HL-60 (cell line): ENCODE measurements around the gene HIRA.
A peak's percentile ranks its signal among the peaks of the same experiment; 100 is the strongest.

Experiments
- DNase-seq, 2 experiments: peaks; one replicate each; pipeline ENCODE4 v3.0.0-alpha.2; 2010 to 2020; ENCODE audit warnings: low read depth in 1 of 2, low spot score in 1 of 2
- H3K27ac ChIP-seq: fragments of 250-450 bp; sonication (Bioruptor Pico); replicated peaks from 2 replicates; pipeline ENCODE4 v1.5.1; 2020; ENCODE audit warnings: mild to moderate bottlenecking, moderate library complexity
- H3K27me3 ChIP-seq: fragments of 250-450 bp; sonication (Bioruptor Pico); 2 replicates; pipeline ENCODE4 v1.5.1; 2021; ENCODE audit warnings: mild to moderate bottlenecking, moderate library complexity; ENCODE audit not compliant: insufficient read depth, poor library complexity, severe bottlenecking
- H3K4me3 ChIP-seq: replicated peaks from 2 replicates; pipeline ENCODE4 v1.5.1; 2011; ENCODE audit warnings: mild to moderate bottlenecking, control low read depth, low read length; ENCODE audit not compliant: insufficient read depth
- CTCF ChIP-seq: IDR thresholded peaks from one replicate; pipeline ENCODE4 v1.5.1; 2011; ENCODE audit warnings: low read length, control low read depth, inconsistent platforms; ENCODE audit not compliant: insufficient read depth
- GABPA ChIP-seq: IDR thresholded peaks from 2 replicates; pipeline ENCODE4 v1.6.1; 2012; ENCODE audit warnings: low read depth
- POLR2AphosphoS5 ChIP-seq: IDR thresholded peaks from 2 replicates; pipeline ENCODE4 v1.6.1; 2012; ENCODE audit warnings: low read depth
- SPI1 ChIP-seq: IDR thresholded peaks from 2 replicates; pipeline ENCODE4 v1.6.1; 2012; ENCODE audit warnings: low read depth, mild to moderate bottlenecking, borderline replicate concordance
- TF ChIP-seq, protein P1 (sequence below): IDR thresholded peaks from 2 replicates; pipeline ENCODE4 v1.6.1; 2012; ENCODE audit warnings: low read depth; ENCODE audit not compliant: insufficient replicate concordance

Gene HIRA

DNA sequence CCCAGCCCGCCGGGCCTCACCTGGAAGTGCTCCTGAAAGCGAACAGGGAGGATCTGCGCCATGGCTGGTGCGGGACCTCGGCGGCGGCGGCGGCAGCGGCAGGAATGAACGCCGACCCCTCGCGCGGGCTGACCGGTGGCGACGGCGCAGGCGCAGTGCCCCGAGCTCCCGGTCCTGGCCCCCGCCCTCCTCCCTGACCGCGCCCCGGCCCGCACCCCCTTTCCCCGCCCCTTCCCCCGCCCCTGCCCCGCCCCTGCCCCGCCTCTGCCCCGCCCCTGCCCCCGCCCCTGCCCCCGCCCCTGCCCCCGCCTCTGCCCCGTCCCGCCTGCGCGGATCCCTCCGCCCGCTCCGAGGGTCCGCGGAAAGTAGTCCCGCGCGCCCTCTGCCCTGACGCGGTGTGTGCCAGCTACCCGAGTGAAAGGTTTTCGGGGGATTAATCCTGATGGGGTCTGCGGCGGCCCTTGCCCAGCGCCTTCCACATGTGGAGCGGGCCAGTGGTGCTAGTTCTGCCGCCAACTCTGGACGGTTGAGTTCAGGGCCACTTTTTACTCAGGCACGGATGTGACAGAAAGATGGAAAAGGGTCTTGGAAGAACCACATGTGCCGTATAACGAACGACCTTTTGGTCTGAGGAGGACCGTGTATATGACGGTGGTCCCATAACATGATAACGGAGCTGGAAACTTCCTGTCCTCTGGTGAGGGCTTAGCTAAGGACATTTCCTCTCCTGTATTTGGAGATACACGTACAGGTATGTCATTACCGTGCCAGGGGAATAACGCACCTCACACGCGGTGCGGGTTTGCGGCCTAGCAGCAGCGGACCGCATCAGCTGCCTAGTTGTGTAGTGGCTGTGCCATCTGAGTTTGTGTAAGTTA, 139.7 kb downstream of the HIRA start, which contains the start of gene CLTCL1:
CLTCL1 (minus strand) TSS at position 140 of the 878 bp plus-strand sequence; CDS start at position 62, 78 bp downstream.
- DNase-seq: peak; percentile 58 to 65
- peak; percentile 57; the same call in 1 of the 2 replicates for TF ChIP-seq POLR2AphosphoS5
- no peak for TF ChIP-seq GABPA
- Histone ChIP-seq H3K27me3 (no peaks in the 10 kb centered on the region), H3K27ac (peak within 1 kb of the TSS; percentile 87), H3K4me3 (peak within 1 kb of the TSS; percentile 71)

DNA sequence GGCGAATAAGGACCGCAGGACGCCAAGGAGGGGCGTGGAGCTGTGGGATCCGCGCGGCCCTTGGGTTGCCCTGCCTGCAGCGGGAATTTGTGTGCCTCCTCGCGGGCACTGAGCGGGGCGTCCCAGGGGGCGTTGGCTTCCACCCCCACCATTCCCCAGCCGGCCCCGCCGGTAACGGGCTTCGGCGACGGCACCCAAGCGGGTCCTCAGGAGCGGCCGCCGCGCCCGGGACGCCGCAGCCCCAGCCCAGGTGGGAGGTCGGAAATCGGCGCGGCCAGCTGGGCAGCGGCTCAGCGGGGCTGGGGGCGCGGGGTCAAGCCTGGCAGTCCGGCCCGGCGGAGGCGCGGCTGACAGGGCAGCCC, 140.3 kb downstream of the HIRA start:
- peak overlapping the region; percentile 67 for H3K4me3 ChIP-seq
- TF ChIP-seq POLR2AphosphoS5 (no peak), GABPA (no peak), CTCF (no peak), SPI1 (no peak)
- TF ChIP-seq, protein P1, sequence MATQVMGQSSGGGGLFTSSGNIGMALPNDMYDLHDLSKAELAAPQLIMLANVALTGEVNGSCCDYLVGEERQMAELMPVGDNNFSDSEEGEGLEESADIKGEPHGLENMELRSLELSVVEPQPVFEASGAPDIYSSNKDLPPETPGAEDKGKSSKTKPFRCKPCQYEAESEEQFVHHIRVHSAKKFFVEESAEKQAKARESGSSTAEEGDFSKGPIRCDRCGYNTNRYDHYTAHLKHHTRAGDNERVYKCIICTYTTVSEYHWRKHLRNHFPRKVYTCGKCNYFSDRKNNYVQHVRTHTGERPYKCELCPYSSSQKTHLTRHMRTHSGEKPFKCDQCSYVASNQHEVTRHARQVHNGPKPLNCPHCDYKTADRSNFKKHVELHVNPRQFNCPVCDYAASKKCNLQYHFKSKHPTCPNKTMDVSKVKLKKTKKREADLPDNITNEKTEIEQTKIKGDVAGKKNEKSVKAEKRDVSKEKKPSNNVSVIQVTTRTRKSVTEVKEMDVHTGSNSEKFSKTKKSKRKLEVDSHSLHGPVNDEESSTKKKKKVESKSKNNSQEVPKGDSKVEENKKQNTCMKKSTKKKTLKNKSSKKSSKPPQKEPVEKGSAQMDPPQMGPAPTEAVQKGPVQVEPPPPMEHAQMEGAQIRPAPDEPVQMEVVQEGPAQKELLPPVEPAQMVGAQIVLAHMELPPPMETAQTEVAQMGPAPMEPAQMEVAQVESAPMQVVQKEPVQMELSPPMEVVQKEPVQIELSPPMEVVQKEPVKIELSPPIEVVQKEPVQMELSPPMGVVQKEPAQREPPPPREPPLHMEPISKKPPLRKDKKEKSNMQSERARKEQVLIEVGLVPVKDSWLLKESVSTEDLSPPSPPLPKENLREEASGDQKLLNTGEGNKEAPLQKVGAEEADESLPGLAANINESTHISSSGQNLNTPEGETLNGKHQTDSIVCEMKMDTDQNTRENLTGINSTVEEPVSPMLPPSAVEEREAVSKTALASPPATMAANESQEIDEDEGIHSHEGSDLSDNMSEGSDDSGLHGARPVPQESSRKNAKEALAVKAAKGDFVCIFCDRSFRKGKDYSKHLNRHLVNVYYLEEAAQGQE: no peak
- H3K27me3 ChIP-seq: no peaks in the 10 kb centered on the region
- no peak overlapping the region for H3K27ac ChIP-seq
- peak in 1 of 2 experiments; percentile 14 for DNase-seq

DNA sequence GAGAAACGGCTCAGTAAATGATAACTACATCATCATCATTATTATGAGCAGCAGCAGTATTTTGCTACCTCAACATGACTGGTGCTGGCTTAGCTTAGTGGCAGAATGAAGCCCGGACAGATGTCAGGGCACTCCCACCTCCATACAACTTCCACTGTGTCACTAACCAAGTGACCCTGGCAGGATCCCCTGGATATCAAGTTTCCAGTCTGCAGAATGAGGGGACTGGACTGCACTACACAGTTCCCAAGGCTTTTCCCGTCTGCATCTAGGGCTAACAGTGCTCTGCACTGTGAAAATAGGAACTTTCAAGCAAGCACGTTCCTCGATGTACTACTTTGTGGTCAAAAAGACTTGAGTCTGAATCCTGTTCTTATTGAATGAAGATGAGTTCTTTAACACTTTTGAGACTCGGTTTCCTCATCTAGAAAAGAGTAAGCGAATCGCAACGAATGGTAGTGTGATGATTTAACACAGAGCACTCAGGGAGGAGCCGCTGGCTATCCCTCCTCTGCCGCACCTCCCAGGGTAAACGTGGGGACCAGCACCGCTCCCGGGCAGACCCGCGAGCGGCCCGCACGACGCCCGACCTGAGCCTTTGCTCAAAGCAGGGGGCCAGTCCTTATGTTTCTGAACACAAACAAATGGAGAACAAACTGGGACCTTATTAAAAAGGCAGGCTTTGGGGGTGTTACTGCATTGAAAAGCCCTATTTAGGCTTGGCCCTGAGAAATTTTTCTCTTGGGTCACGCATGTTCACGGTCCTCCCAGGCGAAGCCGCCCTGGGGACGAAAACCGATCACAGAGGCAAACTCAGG, 140.9 kb downstream of the HIRA start:
- peak overlapping the region; percentile 67 for H3K4me3 ChIP-seq
- no peak overlapping the region for H3K27ac ChIP-seq
- peak in 1 of 2 experiments; percentile 4 for DNase-seq

More for the DNA sequence above, 140.9 kb downstream of the HIRA start:
- H3K27me3 ChIP-seq: no peaks in the 10 kb centered on the region
- TF ChIP-seq SPI1 (no peak), POLR2AphosphoS5 (no peak), CTCF (no peak), GABPA (no peak)
- TF ChIP-seq, protein P1: no peak
